ENCODE measurements around the gene GOLGA3. TPM values are rescaled to one million over a fixed set of nuclear protein-coding genes. Genes with fewer than 3 reads are reported as not detected.

Gene GOLGA3
- total RNA-seq, 1 donor from 2014 or later, result 134 TPM

DNA sequence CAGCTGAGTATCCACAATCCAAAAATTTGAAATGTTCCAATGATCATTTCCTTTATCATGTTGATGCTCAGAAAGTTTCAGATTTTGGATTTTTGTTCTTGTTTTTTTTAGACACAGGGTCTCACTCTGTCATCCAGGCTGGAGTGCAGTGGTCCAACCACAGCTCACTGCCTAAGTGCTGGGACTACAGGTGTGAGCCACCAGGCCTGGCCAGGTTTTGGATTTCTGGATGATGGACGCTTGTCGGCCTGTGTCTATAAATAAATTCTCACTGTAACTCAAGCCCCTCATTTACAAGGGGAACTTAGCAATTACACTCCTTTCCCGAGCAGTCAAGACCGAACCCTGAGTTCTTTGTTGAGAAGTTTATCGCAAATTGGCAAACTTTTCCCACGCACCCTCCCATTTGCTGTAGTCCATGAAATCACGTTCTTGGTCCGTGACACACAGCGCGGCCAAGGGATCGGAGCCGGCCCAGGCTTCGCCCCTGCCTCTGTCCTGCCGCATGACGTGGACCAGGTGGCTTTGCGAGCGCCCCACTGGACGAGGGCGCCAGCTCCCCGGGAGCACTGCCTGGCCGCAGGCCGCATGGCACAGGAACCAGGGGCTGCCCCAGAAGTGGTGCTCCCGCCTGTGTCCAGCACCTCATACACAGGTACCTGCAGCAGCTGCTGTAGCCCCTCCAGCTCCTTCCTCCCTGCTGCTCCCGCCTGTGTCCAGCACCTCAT is 53.0 kb downstream of the GOLGA3 start:
- no peak for FAIRE-seq
- TF ChIP-seq, protein P1, sequence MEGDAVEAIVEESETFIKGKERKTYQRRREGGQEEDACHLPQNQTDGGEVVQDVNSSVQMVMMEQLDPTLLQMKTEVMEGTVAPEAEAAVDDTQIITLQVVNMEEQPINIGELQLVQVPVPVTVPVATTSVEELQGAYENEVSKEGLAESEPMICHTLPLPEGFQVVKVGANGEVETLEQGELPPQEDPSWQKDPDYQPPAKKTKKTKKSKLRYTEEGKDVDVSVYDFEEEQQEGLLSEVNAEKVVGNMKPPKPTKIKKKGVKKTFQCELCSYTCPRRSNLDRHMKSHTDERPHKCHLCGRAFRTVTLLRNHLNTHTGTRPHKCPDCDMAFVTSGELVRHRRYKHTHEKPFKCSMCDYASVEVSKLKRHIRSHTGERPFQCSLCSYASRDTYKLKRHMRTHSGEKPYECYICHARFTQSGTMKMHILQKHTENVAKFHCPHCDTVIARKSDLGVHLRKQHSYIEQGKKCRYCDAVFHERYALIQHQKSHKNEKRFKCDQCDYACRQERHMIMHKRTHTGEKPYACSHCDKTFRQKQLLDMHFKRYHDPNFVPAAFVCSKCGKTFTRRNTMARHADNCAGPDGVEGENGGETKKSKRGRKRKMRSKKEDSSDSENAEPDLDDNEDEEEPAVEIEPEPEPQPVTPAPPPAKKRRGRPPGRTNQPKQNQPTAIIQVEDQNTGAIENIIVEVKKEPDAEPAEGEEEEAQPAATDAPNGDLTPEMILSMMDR (IDR thresholded peaks at IDR 0.05; ENCODE audit: insufficient read depth, low read length, severe bottlenecking), result no peak
- Histone ChIP-seq H3K27me3 (ENCODE audit: control insufficient read depth, insufficient read depth, low read length) (no peaks in the 10 kb centered on the region), H3K4me3 (ENCODE audit: low read depth, low read length) (no peak overlapping the region), H3K36me3 (ENCODE audit: control insufficient read depth, insufficient read depth, low read length) (peaks cover 40% of the 10 kb centered on the region)
- no peak for DNase-seq (ENCODE audit: low read depth)

DNA sequence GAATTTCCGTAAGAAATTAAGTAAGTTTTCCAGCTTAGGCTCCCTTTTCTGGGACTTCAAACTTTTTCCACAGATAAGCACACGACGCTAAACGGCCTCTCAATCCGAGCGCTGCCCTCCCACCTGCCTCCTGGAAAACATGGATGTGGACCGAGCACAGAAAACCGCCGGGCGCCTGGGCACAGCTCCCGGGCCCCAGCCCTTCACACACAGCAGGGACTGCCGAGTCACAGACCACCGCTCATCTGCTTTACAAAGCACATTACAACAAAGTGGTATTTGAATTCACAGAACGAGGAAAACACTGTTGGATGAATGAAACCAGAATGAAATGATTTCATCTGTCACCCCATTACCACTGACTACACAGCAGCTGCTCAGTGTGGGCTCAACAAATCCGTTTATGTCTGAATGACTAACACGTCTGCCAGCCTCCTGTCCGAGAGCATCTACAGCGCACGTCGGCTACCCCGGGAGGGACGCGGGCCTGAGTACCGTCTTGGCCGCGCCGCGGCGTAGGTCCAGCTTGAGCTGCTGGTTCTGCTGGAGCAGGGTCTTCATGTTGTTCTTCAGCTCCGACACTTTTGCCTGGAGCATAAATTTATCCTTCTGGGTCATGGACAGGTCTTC is 53.9 kb downstream of the GOLGA3 start:
- no peak for DNase-seq (ENCODE audit: low read depth)
- TF ChIP-seq, protein P1 (IDR thresholded peaks at IDR 0.05; ENCODE audit: insufficient read depth, low read length, severe bottlenecking), result no peak
- H3K27me3 ChIP-seq (ENCODE audit: control insufficient read depth, insufficient read depth, low read length), result no peaks in the 10 kb centered on the region
- peaks cover 32% of the 10 kb centered on the region for H3K36me3 ChIP-seq (ENCODE audit: control insufficient read depth, insufficient read depth, low read length)
- no peak for FAIRE-seq
- no peak overlapping the region for H3K4me3 ChIP-seq (ENCODE audit: low read depth, low read length)

DNA sequence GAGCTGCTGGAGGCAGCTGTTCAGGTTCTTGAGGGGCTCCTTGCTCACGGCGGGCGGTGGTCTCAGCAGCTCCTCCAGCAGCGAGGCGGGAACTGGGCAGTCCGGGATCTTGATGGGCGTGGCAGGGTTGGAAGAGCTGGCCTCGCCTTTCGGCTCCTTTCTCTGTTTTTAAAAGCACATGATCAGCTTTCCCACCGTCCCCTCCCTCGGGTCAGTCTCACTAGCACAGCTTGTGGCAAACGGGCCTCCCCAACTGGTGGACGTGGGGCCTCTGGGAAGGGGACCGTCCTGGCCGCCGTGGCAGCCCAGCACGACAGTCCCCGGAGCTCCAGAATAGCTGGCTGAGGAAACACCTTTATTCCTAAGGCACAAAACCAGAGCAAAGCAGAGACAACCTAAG is 54.5 kb downstream of the GOLGA3 start:
- H3K36me3 ChIP-seq (ENCODE audit: control insufficient read depth, insufficient read depth, low read length), result peaks cover 31% of the 10 kb centered on the region
- no peak for DNase-seq (ENCODE audit: low read depth)
- no peaks in the 10 kb centered on the region for H3K27me3 ChIP-seq (ENCODE audit: control insufficient read depth, insufficient read depth, low read length)
- TF ChIP-seq, protein P1 (IDR thresholded peaks at IDR 0.05; ENCODE audit: insufficient read depth, low read length, severe bottlenecking), result no peak
- FAIRE-seq, result no peak
- H3K4me3 ChIP-seq (ENCODE audit: low read depth, low read length), result no peak overlapping the region

DNA sequence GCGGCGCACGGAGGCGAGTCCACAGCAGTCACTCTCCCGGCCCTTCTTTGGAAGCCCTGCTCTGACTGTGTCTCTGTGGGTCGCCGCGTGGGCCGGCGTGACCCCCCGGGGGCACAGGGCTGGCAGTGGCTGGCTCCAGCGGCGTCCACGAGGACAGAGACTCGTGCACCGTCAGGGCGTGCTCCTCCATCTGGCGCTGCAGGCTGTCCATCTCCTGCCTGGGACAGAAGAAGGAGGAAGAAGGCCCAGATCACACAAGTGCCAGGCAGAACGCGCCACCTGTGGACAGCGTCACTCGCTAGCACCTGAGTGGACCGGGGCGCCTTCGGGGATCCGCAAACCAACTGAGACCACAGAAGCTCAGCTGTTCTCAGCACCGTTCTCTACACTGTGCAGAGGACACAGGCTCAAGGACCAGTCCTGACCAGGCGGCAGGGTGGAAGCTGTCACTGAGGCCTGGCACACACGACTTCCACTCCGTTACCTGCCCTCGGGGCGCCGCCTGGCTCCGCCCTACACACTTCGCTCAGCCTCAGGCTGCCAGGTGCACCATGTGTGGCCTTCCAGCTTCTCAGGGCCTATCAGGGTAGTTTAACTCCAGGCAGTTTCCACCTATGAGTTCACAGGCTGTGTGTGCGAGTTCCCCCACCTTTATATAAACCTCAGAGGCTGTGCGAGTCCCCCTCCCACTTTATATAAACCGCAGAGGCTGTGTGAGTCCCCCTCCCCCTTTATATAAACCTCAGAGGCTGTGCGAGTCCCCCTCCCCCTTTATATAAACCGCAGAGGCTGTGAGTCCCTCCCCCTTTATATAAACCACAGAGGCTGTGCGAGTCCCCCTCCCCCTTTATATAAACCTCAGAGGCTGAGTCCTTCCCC is 55.4 kb downstream of the GOLGA3 start:
- Histone ChIP-seq H3K4me3 (ENCODE audit: low read depth, low read length) (no peak overlapping the region), H3K36me3 (ENCODE audit: control insufficient read depth, insufficient read depth, low read length) (peaks cover 32% of the 10 kb centered on the region), H3K27me3 (ENCODE audit: control insufficient read depth, insufficient read depth, low read length) (no peaks in the 10 kb centered on the region)
- TF ChIP-seq, protein P1 (IDR thresholded peaks at IDR 0.05; ENCODE audit: insufficient read depth, low read length, severe bottlenecking), result no peak
- FAIRE-seq (no peak), DNase-seq (ENCODE audit: low read depth) (no peak)

DNA sequence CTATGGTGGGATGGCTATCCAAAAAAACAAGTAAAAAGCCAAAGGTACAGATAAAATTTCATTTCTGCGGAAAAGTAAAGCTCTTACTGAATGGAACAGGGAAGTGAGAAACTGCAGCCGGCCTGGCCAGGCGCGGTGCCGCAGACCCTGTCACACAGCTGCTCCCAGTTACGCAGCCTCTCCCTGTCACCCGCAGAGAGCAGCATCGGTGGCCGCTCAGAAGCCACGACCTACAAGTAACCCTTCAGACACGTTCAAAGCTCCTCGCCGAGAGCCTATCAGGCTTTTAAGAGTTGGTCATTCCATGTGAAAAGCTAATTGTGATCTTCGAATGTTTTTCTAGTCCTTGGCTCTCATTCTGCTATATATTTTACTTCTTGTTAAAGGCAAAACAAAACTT is 56.1 kb downstream of the GOLGA3 start:
- Histone ChIP-seq H3K4me3 (ENCODE audit: low read depth, low read length) (no peak overlapping the region), H3K27me3 (ENCODE audit: control insufficient read depth, insufficient read depth, low read length) (no peaks in the 10 kb centered on the region), H3K36me3 (ENCODE audit: control insufficient read depth, insufficient read depth, low read length) (peaks cover 31% of the 10 kb centered on the region)
- DNase-seq (ENCODE audit: low read depth) (no peak), FAIRE-seq (no peak)
- TF ChIP-seq, protein P1 (IDR thresholded peaks at IDR 0.05; ENCODE audit: insufficient read depth, low read length, severe bottlenecking), result no peak
